Skin epidermis (tissue), 12 donors: ENCODE data around the gene MYOC.

ENCODE experiments used
- H3K27ac ChIP-seq, 21 experiments: fragments of 200-600 bp; sonication (generic) in 11 of 21; one replicate each; pipeline ENCODE4 v1.5.0; 2020; ENCODE audit warnings: mild to moderate bottlenecking in 3 of 21, inconsistent platforms in 2 of 21, moderate library complexity in 2 of 21
- H3K4me3 ChIP-seq, 7 experiments: fragments of 200-600 bp; sonication (generic) in 2 of 7; one replicate each; pipeline ENCODE4 v1.5.0; 2020; ENCODE audit warnings: inconsistent platforms in 2 of 7, mild to moderate bottlenecking in 2 of 7, moderate library complexity in 1 of 7

Gene MYOC

DNA sequence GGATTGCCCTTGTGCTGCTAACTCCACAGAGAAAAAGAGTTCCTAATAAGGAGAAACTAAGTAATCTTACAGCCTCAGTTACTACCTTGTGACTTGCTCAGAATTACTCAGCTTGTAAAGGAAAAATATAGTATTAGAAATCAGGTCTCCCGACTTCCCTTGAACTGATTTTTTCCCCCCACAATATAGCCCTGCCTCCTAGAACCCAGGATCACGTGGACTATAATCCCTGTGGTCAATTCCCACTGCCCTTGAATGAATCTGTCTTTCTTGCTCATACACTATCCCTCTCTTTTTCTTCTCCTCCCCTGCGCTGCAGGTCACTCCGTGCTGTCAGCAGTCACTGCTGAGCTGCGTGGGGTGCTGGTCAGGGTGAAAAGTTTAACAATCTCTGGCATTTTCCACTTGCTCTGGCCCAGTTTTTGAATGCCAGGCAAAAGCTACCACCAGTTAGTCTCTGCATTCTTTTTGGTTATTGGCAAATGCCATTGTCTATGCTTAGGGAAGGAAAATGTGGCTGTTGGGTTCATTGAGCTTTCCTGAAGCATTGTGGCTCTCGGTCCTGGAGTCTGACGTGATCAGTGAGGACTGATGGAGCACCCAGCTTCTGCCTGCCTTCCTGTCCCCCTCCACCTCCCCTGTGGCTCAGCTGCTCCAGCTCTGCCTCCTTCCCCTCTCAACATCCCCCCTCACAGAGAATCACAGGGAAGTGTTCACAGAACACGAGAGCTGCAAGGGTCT lies 1.9 kb upstream of the MYOC start:
- Histone ChIP-seq H3K27ac (peak overlapping the region in 12 of 21 experiments; percentile 11 to 70 (median 36)), H3K4me3 (no peak overlapping the region)

DNA sequence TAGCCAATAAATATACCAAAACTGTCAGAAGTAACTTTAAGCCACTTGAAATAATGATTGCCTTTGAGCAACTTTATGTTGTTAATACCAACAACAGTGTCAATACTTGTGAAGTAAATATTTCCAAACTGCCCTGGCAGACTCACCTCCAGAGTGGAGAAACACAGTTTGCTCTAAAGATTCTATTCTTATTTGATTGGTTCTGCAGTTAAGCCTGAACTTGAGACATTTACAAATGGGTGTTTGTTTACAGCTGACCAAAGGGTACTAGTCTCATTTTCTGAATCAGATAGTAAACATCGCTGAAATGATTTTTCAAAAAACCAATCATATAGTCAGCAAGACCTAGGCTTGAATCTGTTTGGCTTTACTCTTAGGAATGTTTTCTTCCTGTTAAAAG lies 1.3 kb upstream of the MYOC start:
- peak overlapping the region in 5 of 21 experiments; percentile 34 to 70 (median 54) for H3K27ac ChIP-seq

DNA sequence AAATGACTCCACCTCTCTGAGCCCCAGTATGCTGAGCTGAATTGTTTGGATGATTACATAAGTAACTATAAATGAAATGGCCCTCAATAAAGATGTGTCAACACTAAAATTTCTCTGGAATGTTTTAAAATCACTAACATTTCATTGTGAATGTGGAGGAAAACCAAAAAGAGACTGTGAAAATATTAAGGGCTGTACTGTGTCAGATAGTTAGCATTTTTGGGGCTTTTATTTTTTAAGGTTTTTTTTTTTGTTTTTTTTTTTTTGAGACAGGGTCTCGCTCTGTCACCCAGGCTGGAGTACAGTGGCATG lies 6.3 kb downstream of the MYOC start:
- H3K4me3 ChIP-seq = no peak overlapping the region
- H3K27ac ChIP-seq = peak overlapping the region in 3 of 21 experiments; percentile 28 to 62 (median 57)

More for the DNA sequence above, 1.3 kb upstream of the MYOC start:
- no peak overlapping the region for H3K4me3 ChIP-seq

GRCh38 chr1:171645553-171646248 lies 6.8 kb downstream of the MYOC start:
- H3K27ac ChIP-seq = peak overlapping the region in 7 of 21 experiments; percentile 11 to 62 (median 28)
- no peak overlapping the region for H3K4me3 ChIP-seq

DNA sequence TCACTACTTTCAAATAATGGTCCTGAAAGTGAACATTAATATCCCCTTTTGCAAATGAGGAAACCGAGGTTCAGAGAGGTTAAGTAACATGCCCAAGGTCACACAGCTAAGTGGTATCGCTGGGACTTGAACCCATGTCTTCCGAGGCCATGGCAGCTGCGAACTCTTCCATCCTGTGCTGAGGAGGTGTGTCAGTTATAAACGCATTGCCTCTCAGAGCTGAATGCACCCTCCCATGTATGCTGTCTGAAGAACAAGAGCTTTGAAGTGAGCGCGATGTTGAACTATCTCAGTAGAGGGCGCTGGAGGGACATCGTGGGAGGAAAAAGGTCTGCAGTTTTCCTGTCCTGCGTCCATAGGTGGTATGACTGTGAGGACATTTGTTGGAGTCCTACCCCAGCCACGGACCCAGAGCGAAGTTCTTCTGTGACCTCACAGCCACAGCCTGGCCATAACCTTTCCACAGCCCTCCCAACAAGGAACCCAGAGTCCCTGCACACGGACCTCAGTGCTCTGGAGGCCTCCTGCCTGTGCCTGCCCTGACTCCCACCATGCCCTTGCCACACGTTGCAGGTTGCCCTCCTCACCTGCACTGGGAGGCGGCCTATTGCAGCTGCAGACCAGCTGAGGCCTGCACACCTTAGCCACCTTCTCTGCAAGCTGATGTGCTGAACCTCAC lies 7.5 kb downstream of the MYOC start:
- peak overlapping the region in 8 of 21 experiments; percentile 11 to 68 (median 26) for H3K27ac ChIP-seq
- no peak overlapping the region for H3K4me3 ChIP-seq

- Histone ChIP-seq H3K27ac (no peak overlapping the region), H3K4me3 (no peak overlapping the region)
These were observed 9.3 kb downstream of the MYOC start for GRCh38 chr1:171643156-171643555.

GRCh38 chr1:171642197-171642596 lies 10.3 kb downstream of the MYOC start:
- no peak overlapping the region for H3K27ac ChIP-seq
- no peak overlapping the region for H3K4me3 ChIP-seq

- Histone ChIP-seq H3K4me3 (no peak overlapping the region), H3K27ac (no peak overlapping the region)
These were observed 11.2 kb downstream of the MYOC start for GRCh38 chr1:171641076-171641864.

DNA sequence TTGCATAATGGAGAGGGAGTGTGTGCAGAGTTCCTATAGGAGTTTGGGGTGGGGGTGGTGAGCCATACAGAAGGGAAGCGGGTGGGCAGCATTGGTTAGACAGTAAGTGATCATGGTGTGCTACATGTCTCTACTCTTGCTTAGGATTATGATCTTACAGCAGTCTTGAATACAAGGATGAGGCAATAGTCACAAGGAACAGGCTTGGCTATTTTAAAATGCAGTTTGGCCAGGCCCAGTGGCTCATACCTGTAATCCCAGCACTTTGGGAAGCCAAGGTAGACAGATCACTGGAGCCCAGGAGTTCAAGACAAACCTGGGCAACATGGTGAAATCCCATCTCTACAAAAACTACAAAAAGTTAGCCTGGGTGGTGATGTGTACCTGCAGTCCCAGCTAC lies 12.3 kb downstream of the MYOC start:
- Histone ChIP-seq H3K27ac (no peak overlapping the region), H3K4me3 (no peak overlapping the region)

GRCh38 chr1:171637928-171638576 lies 14.4 kb downstream of the MYOC start:
- Histone ChIP-seq H3K4me3 (no peak overlapping the region), H3K27ac (no peak overlapping the region)

DNA sequence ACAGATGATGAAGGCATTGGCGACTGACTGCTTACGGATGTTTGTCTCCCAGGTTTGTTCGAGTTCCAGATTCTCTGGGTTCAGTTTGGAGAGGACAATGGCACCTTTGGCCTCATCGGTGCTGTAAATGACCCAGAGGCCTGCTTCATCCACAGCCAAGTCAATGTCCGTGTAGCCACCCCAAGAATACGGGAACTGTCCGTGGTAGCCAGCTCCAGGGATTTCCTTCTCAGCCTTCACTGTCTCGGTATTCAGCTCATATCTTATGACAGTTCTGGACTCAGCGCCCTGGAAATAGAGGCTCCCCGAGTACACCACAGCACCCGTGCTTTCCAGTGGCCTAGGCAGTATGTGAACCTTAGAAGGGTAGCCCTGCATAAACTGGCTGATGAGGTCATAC lies 16.3 kb downstream of the MYOC start:
- Histone ChIP-seq H3K4me3 (no peak overlapping the region), H3K27ac (no peak overlapping the region)

DNA sequence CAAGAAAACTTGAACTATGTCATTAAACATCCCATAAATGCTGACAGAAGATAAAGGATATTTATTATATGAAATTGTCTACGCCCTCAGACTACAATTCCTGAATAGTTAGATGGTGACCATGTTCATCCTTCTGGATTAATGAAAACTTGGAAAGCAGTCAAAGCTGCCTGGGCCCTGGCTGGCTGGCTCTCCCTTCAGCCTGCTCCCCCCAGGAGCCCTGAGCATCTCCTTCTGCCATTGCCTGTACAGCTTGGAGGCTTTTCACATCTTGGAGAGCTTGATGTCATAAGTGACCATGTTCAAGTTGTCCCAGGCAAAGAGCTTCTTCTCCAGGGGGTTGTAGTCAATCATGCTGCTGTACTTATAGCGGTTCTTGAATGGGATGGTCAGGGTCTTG lies 16.8 kb downstream of the MYOC start:
- no peak overlapping the region for H3K27ac ChIP-seq
- no peak overlapping the region for H3K4me3 ChIP-seq

DNA sequence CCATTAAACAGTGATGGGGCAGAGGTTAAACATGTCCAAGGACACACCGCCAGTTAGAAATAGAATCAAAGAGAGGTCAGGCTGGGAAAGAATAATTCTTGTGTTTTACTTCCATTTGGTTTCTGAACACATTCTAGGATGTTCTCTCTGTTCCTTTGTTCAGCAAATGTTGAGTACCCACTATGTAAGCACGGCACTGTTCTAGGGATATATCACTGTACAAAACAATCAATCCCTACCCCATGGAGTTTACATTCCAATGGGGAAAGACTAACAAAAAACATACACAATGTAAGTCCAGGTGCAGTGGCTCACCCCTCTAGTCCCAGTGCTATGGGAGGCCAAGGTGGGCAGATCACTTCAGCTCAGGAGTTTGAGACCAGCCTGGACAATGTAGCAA lies 24.3 kb downstream of the MYOC start:
- Histone ChIP-seq H3K4me3 (no peak overlapping the region), H3K27ac (no peak overlapping the region)

DNA sequence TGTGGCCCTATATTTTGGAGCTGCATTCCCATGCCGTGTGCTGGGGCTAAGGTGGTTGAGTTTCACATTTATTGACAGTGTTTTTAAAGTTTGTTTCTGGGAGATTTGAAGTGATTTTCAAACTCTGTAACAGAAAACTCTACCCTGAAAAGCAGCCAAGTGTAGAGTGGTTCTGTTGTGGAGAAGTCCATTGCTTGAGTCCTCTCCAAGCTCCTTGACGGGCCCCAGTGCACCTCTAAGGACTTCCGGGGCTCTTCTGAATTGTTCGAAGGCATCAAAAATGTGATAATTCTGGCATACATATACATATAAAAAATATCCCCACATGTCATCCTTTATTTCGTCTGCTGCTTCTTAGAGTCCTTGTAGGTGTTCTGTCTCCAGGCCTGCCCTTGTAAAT lies 25.5 kb downstream of the MYOC start:
- Histone ChIP-seq H3K27ac (no peak overlapping the region), H3K4me3 (no peak overlapping the region)

DNA sequence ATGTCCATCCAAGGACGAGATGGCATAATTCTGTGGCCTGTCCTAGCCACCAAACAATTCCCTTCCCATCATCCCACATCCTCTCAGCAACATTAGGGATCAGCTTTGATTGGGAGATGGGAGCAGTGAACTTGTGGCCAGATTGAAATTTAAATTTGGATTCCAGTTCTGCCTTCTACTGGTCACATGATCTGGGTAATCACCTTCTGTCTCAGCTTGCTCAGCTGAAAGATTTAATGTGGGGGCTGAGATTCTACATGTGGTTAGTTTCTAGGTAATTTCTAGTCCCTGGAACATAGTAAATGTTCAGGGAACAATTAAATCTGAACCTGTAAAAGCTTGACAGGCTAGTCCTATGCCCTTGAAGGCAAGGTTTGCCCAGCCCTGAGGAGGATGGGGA lies 27.3 kb downstream of the MYOC start:
- Histone ChIP-seq H3K4me3 (no peak overlapping the region), H3K27ac (no peak overlapping the region)

DNA sequence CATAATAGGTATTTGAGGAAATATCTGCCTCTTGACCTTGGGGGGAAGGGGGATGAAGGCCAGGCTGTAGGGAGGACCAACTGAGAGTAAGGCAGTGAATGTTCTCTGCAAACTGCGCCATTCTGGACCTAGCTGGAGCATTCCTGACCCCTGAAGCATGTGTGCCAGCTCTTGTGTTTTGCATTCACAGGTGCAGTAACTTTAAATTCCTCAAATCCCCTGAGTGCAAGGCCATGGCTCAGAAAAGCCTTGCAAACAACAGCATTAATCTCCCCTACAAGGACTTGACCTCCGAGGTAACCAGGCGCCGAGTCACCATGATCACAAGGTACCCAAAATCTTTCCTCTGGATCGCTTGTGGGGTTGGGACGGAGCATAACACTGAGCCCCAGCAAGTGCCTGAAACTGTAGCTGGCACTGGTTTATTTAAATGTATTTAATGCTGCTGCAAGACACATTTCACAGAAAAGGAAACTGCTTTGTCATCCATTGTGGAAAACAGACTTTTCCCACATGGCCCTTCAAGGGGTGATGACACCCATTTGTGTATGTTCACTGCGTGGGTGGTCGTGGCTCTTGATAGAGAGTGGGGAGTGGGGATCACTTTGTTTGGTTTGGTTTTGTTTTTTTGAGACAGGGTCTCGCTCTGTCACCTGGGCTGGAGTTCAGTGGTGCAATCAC lies 28.7 kb downstream of the MYOC start:
- Histone ChIP-seq H3K4me3 (no peak overlapping the region), H3K27ac (no peak overlapping the region)

GRCh38 chr1:171622152-171622462 lies 30.4 kb downstream of the MYOC start, which contains the start of gene MYOCOS:
MYOCOS (plus strand) TSS chr1:171622243; CDS start chr1:171623884, 1,641 bp downstream.
- no peak within 1 kb of the TSS for H3K4me3 ChIP-seq
- H3K27ac ChIP-seq = no peak within 1 kb of the TSS

GRCh38 chr1:171616586-171616985 lies 35.9 kb downstream of the MYOC start:
- H3K27ac ChIP-seq = no peak overlapping the region
- no peak overlapping the region for H3K4me3 ChIP-seq
